Trophoblast cell (in vitro differentiated cells and primary cell): ENCODE results near the gene SCN11A.
A peak's percentile ranks its signal among the peaks of the same experiment; 100 is the strongest.

Experiments
- DNase-seq, 2 donors: peaks; one replicate each; pipeline ENCODE4 v3.0.0-alpha.2; 2016
- H2AFZ ChIP-seq: 2 replicates; pipeline ENCODE4 v1.6.1; 2013; ENCODE audit warnings: low read length, moderate library complexity, mild to moderate bottlenecking; ENCODE audit not compliant: insufficient read depth, poor library complexity
- H2AK5ac ChIP-seq: 2 replicates; pipeline ENCODE4 v1.6.1; 2013; ENCODE audit warnings: mild to moderate bottlenecking, low read length
- H2BK120ac ChIP-seq: 2 replicates; pipeline ENCODE4 v1.6.1; 2013; ENCODE audit warnings: low read length, mild to moderate bottlenecking, moderate library complexity; ENCODE audit not compliant: insufficient read depth, poor library complexity
- H2BK12ac ChIP-seq: 2 replicates; pipeline ENCODE4 v1.6.1; 2013; ENCODE audit warnings: mild to moderate bottlenecking, low read length, moderate library complexity
- H2BK5ac ChIP-seq: 2 replicates; pipeline ENCODE4 v1.6.1; 2013; ENCODE audit warnings: low read length, low read depth, moderate library complexity, mild to moderate bottlenecking; ENCODE audit not compliant: poor library complexity
- H3K14ac ChIP-seq: 2 replicates; pipeline ENCODE4 v1.6.1; 2013; ENCODE audit warnings: mild to moderate bottlenecking, low read length
- H3K18ac ChIP-seq: 2 replicates; pipeline ENCODE4 v1.6.1; 2013; ENCODE audit warnings: mild to moderate bottlenecking, low read length
- H3K23ac ChIP-seq: 2 replicates; pipeline ENCODE4 v1.6.1; 2013; ENCODE audit warnings: low read length
- H3K27ac ChIP-seq: 2 replicates; pipeline ENCODE4 v1.5.1; 2013; ENCODE audit warnings: low read depth, mild to moderate bottlenecking, inconsistent platforms, low read length, moderate library complexity
- H3K27me3 ChIP-seq: 2 replicates; pipeline ENCODE4 v1.6.1; 2013; ENCODE audit warnings: inconsistent platforms, mild to moderate bottlenecking, low read length, moderate library complexity; ENCODE audit not compliant: insufficient read depth
- H3K36me3 ChIP-seq, 2 experiments: 1 replicate in 1 of 2; 2 replicates in 1 of 2; pipeline ENCODE4 v1.6.1; 2013; ENCODE audit warnings: low read length in 2 of 2, mild to moderate bottlenecking in 2 of 2, moderate library complexity in 1 of 2; ENCODE audit not compliant: insufficient read depth in 2 of 2, control insufficient read depth in 1 of 2
- H3K4ac ChIP-seq: 2 replicates; pipeline ENCODE4 v1.6.1; 2013; ENCODE audit warnings: low read depth, mild to moderate bottlenecking, low read length, moderate library complexity
- H3K4me1 ChIP-seq, 2 experiments: 1 replicate in 1 of 2; 2 replicates in 1 of 2; pipeline ENCODE4 v1.6.1; 2013; ENCODE audit warnings: low read length in 2 of 2, mild to moderate bottlenecking in 2 of 2, moderate library complexity in 1 of 2; ENCODE audit not compliant: insufficient read depth in 2 of 2, control insufficient read depth in 1 of 2
- H3K4me2 ChIP-seq: 2 replicates; pipeline ENCODE4 v1.6.1; 2013; ENCODE audit warnings: inconsistent platforms, mild to moderate bottlenecking, low read length, moderate library complexity
- H3K4me3 ChIP-seq: 2 replicates; pipeline ENCODE4 v1.5.1; 2013; ENCODE audit warnings: mild to moderate bottlenecking, low read depth, low read length, inconsistent platforms
- H3K79me1 ChIP-seq: one replicate; pipeline ENCODE4 v1.6.1; 2013; ENCODE audit warnings: low read length
- H3K79me2 ChIP-seq: 2 replicates; pipeline ENCODE4 v1.6.1; 2013; ENCODE audit warnings: low read length, mild to moderate bottlenecking; ENCODE audit not compliant: control insufficient read depth, insufficient read depth, poor library complexity
- H3K9ac ChIP-seq: 2 replicates; pipeline ENCODE4 v1.6.1; 2013; ENCODE audit warnings: mild to moderate bottlenecking, low read length
- H3K9me3 ChIP-seq: 2 replicates; pipeline ENCODE4 v1.6.1; 2013; ENCODE audit warnings: low read depth, mild to moderate bottlenecking, control low read depth, inconsistent platforms, low read length; ENCODE audit not compliant: insufficient read depth
- H4K12ac ChIP-seq: 2 replicates; pipeline ENCODE4 v1.6.1; 2013; ENCODE audit warnings: low read depth, mild to moderate bottlenecking, low read length, moderate library complexity
- H4K8ac ChIP-seq: 2 replicates; pipeline ENCODE4 v1.6.1; 2013; ENCODE audit warnings: low read depth, mild to moderate bottlenecking, low read length, moderate library complexity
- H4K91ac ChIP-seq: one replicate; pipeline ENCODE4 v1.6.1; 2013; ENCODE audit warnings: low read depth, mild to moderate bottlenecking, low read length, moderate library complexity
- WGBS: extraction: QIAGEN DNeasy Blood & Tissue Kit; methylation state at CpG from one replicate; pipeline ENCODE4 v1.1.7; 2013; ENCODE audit warnings: missing lambda C conversion rate; ENCODE audit not compliant: insufficient read length, insufficient coverage; ENCODE audit errors: extremely low coverage; 5-methylcytosine and 5-hydroxymethylcytosine counted together

The SCN11A gene

GRCh38 chr3:39025222-39025970 is 26.3 kb downstream of the SCN11A start:
- peaks cover 4% of the 10 kb centered on the region for H3K79me1 ChIP-seq
- H3K36me3 ChIP-seq: no peaks in the 10 kb centered on the region
- H3K4me3 ChIP-seq: no peak overlapping the region
- no peak overlapping the region for H4K12ac ChIP-seq
- no peak overlapping the region for H3K18ac ChIP-seq
- H3K14ac ChIP-seq: no peak overlapping the region
- H4K91ac ChIP-seq: no peak overlapping the region
- no peaks in the 10 kb centered on the region for H3K27me3 ChIP-seq
- H3K79me2 ChIP-seq: no peaks in the 10 kb centered on the region
- H3K4me1 ChIP-seq: peaks cover 0 to 3% of the 10 kb centered on the region in 2 experiments
- H3K4ac ChIP-seq: no peak overlapping the region
- WGBS: no CpG with 5 or more reads among the region's 6 CpGs
- H3K27ac ChIP-seq: no peak overlapping the region
- H2AFZ ChIP-seq: no peak overlapping the region
- H2BK12ac ChIP-seq: no peak overlapping the region
- no peaks in the 10 kb centered on the region for H3K9me3 ChIP-seq
- no peak overlapping the region for H2BK120ac ChIP-seq
- H4K8ac ChIP-seq: no peak overlapping the region
- no peak overlapping the region for H3K4me2 ChIP-seq
- no peak overlapping the region for H2AK5ac ChIP-seq
- no peak overlapping the region for H2BK5ac ChIP-seq
- DNase-seq: peak in 1 of 2 donors; percentile 5
- no peak overlapping the region for H3K9ac ChIP-seq
- no peak overlapping the region for H3K23ac ChIP-seq

GRCh38 chr3:39024497-39024896 is 27.2 kb downstream of the SCN11A start:
- no peaks in the 10 kb centered on the region for H3K27me3 ChIP-seq
- no peak overlapping the region for H4K12ac ChIP-seq
- no peak overlapping the region for H2AK5ac ChIP-seq
- H3K4me1 ChIP-seq: peaks cover 0 to 3% of the 10 kb centered on the region in 2 experiments
- H3K23ac ChIP-seq: no peak overlapping the region
- H2BK120ac ChIP-seq: no peak overlapping the region
- no peaks in the 10 kb centered on the region for H3K79me2 ChIP-seq
- H2AFZ ChIP-seq: no peak overlapping the region
- no peak overlapping the region for H3K9ac ChIP-seq
- no peaks in the 10 kb centered on the region for H3K36me3 ChIP-seq
- H4K8ac ChIP-seq: no peak overlapping the region
- no peak overlapping the region for H3K4me2 ChIP-seq
- no peak overlapping the region for H2BK12ac ChIP-seq
- no peak overlapping the region for H2BK5ac ChIP-seq
- no peak overlapping the region for H3K4ac ChIP-seq
- no peak for DNase-seq
- H3K79me1 ChIP-seq: peaks cover 4% of the 10 kb centered on the region
- no peak overlapping the region for H4K91ac ChIP-seq
- H3K27ac ChIP-seq: peak overlapping the region; percentile 11
- no peak overlapping the region for H3K4me3 ChIP-seq
- no peak overlapping the region for H3K14ac ChIP-seq
- H3K9me3 ChIP-seq: no peaks in the 10 kb centered on the region
- no peak overlapping the region for H3K18ac ChIP-seq

GRCh38 chr3:39022286-39022630 is 29.5 kb downstream of the SCN11A start:
- Histone ChIP-seq H4K8ac (no peak overlapping the region), H3K4ac (no peak overlapping the region), H4K91ac (no peak overlapping the region), H3K23ac (no peak overlapping the region), H2BK12ac (no peak overlapping the region), H3K4me1 (peaks cover 0 to 3% of the 10 kb centered on the region in 2 experiments), H3K4me2 (no peak overlapping the region), H3K9ac (no peak overlapping the region), H3K18ac (no peak overlapping the region), H3K4me3 (no peak overlapping the region), H3K79me1 (peaks cover 4% of the 10 kb centered on the region), H2AK5ac (no peak overlapping the region), H3K27ac (peak overlapping the region; percentile 0), H2BK120ac (no peak overlapping the region), H2AFZ (no peak overlapping the region), H3K36me3 (no peaks in the 10 kb centered on the region), H3K9me3 (no peaks in the 10 kb centered on the region), H2BK5ac (no peak overlapping the region), H3K14ac (no peak overlapping the region), H3K79me2 (no peaks in the 10 kb centered on the region), H3K27me3 (no peaks in the 10 kb centered on the region), H4K12ac (no peak overlapping the region)
- DNase-seq: no peak

GRCh38 chr3:39021465-39022285 is 30.1 kb downstream of the SCN11A start:
- no peak overlapping the region for H3K4me2 ChIP-seq
- peak overlapping the region; percentile 65 for H4K91ac ChIP-seq
- H3K18ac ChIP-seq: no peak overlapping the region
- H3K23ac ChIP-seq: no peak overlapping the region
- peak overlapping the region; percentile 48 for H3K4ac ChIP-seq
- H3K9me3 ChIP-seq: no peaks in the 10 kb centered on the region
- DNase-seq: peak; percentile 3 to 48
- peaks cover 0 to 3% of the 10 kb centered on the region in 2 experiments for H3K4me1 ChIP-seq
- H3K9ac ChIP-seq: no peak overlapping the region
- H3K14ac ChIP-seq: no peak overlapping the region
- no CpG with 5 or more reads among the region's 4 CpGs for WGBS
- peak overlapping the region; percentile 55 for H2AK5ac ChIP-seq
- H3K27me3 ChIP-seq: no peaks in the 10 kb centered on the region
- no peak overlapping the region for H2AFZ ChIP-seq
- H2BK12ac ChIP-seq: no peak overlapping the region
- H2BK120ac ChIP-seq: peak overlapping the region; percentile 73
- H3K4me3 ChIP-seq: no peak overlapping the region
- no peaks in the 10 kb centered on the region for H3K36me3 ChIP-seq
- H2BK5ac ChIP-seq: peak overlapping the region; percentile 51
- no peaks in the 10 kb centered on the region for H3K79me2 ChIP-seq
- peak overlapping the region; percentile 1 for H3K27ac ChIP-seq
- H4K12ac ChIP-seq: no peak overlapping the region
- peaks cover 4% of the 10 kb centered on the region for H3K79me1 ChIP-seq
- H4K8ac ChIP-seq: no peak overlapping the region
